ENCODE measurements around the gene SOHLH1.

Gene SOHLH1

DNA sequence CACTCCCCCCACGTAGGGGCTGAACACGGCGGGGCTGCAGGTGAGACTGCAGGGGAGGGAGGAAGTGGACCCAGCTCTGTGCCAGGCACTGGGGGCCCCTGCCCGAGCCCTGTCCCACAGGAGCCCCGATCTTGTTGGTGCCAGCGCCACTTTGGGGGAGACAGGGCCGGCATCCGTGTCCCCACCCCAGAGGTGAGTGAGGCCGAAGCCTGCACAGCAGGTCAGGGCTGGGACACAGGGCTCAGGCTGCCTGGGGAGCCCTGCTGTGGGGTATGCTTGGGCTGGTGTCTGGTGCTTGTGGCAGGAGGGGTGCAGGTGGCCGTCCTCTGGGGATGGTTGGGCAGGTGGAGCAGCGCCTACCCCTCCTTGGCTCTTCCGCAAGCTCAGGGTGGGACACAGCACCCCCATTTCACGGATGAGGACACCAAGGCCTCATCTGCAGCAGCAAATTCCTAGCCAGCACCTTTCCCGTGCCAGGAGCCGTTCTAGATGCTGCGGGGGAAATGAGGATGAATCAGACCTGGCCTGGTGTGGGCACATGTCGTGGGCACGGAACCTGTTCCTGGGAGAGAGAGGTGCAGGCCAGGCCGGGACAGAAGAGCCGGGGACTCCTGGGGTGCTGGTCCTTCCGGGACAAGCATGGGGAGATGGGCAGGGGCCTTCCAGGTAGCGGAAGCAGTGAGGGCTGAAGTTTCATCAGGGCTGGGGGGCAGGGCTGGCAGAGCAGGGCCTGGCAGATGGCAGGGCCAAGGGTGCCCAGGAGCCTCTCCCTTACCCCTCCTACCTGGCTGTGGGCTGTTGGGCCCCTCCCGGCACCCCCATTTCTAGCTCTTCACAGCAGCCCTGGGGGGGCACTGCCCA is 37.9 kb upstream of the SOHLH1 start:
- H3K36me3 Mint-ChIP-seq: no peaks in the 10 kb centered on the region
- no peak overlapping the region for H3K4me3 Mint-ChIP-seq
- H3K4me1 Mint-ChIP-seq: no peaks in the 10 kb centered on the region
- no peaks in the 10 kb centered on the region for H3K9me3 Mint-ChIP-seq
- H3K27me3 Mint-ChIP-seq: peaks cover 8% of the 10 kb centered on the region
- H3K27ac Mint-ChIP-seq: no peak overlapping the region

DNA sequence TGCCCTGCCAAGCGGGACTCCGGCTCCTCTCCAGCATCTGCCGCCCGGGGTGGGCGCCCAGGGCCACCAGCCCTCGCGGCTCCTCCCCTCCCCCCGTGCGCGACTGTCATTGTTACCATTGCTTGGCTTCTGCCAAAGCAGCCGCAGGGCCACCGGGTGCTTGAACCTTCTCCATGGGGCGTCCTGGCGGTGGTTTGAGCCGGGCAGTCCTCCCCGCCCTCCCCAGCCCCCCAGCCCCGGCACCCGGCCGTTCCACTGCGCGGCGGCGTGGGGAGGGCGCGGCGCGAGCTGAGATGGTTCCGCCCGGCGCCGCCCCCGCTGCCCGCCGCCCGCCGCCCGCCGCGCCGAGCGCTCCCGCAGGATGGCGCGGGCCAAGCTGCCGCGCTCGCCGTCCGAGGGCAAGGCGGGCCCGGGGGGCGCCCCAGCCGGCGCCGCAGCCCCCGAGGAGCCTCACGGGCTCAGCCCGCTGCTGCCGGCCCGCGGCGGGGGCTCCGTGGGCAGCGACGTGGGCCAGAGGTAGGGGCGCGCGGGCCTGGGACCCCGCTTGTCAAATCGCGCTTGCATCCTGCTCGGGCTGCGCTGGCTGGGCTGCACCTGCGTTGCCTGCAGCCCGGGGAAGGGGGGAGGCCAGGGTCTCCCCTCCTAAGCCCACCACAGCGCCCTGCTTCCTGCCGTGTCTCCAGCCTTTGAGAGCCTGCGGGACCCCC is 37.1 kb upstream of the SOHLH1 start:
- Mint-ChIP-seq H3K27me3 (peaks cover 8% of the 10 kb centered on the region), H3K9me3 (no peaks in the 10 kb centered on the region), H3K4me1 (no peaks in the 10 kb centered on the region), H3K36me3 (no peaks in the 10 kb centered on the region), H3K27ac (no peak overlapping the region), H3K4me3 (no peak overlapping the region)

DNA sequence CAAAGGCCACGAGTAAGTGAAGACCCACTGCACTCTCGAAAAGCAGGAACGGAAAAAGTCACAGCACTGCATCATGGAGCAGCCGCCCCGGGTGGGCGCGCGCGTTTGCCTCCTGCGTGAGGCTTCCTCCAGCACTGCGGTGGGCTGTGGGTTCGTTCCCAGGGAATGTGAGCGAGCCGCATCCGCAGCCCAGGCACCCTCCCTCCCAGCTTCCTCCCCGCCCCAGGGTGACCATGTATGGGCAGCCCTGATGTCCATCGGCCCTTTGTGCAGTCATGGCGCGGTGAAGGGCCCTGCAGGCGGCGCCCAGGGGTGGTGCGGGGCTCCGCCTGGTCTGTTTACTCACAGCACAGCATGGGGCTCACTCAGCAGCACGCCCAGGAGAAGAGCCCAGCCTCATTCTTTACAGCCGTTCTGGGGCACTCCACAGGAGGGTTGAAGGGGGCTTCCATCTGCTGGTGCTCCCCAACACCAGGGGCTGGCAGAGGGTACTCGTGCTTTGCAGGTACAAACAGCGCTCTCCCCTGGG is 35.4 kb upstream of the SOHLH1 start:
- no peak overlapping the region for H3K27ac Mint-ChIP-seq
- peaks cover 4% of the 10 kb centered on the region for H3K9me3 Mint-ChIP-seq
- peaks cover 11% of the 10 kb centered on the region for H3K27me3 Mint-ChIP-seq
- no peaks in the 10 kb centered on the region for H3K36me3 Mint-ChIP-seq
- H3K4me1 Mint-ChIP-seq: no peaks in the 10 kb centered on the region
- no peak overlapping the region for H3K4me3 Mint-ChIP-seq

DNA sequence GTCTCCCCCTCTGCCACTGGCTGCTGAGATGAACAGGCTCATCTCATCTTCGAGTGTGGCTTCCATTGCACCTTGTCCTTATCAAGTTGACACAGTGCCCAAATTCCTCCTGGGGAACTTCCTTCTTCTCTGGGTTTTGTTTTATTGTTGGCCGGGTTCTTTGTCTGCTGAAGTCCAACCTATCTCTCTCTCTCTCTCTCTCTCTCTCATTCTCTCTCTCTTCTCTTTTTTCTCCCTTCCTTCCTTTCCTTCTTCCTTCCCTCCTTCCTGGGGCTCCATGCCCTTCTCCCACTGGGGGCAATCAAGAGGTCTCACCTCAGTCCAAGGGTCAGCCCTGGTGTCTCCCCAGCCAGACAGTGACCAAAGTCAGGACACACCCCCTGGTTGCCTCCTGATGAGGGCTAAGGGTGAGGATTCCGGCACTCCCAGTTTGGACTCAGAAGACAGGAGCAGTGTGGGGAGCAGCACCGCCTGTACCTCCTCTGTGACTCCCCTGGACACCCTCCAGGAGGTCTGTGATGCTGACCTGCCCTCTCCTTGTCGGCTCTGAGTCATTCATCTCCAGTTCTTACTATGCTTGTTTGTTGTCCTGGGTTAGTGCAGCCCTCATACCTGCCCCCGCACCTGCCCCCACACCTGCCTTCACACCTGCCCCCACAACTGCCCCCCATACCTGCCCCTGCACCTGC is 33.4 kb upstream of the SOHLH1 start:
- Mint-ChIP-seq H3K4me3 (no peak overlapping the region), H3K4me1 (no peaks in the 10 kb centered on the region), H3K27me3 (peaks cover 9% of the 10 kb centered on the region), H3K36me3 (no peaks in the 10 kb centered on the region), H3K27ac (no peak overlapping the region), H3K9me3 (peaks cover 4% of the 10 kb centered on the region)

DNA sequence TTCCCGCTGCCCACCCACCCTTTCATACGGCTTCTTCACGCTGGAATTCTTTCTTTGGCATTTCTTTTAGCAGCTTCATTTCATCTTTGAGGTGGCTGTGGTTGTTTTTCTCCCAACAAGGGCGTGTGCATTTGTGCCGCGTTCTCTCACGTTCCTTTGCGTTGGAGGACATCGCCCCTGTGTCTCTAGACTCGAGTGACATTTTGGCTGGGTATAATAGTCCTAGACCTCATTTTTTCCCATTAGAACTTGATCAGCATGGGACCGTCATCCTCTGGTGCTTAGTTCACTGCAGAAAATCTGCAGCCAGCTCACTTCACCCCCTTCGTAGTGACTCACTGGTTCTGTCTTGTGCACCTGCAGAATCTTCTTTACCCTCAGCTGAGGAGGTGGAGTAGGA is 32.2 kb upstream of the SOHLH1 start:
- Mint-ChIP-seq H3K27ac (no peak overlapping the region), H3K36me3 (no peaks in the 10 kb centered on the region), H3K4me3 (no peak overlapping the region), H3K27me3 (peaks cover 5% of the 10 kb centered on the region), H3K9me3 (peaks cover 4% of the 10 kb centered on the region), H3K4me1 (no peaks in the 10 kb centered on the region)

DNA sequence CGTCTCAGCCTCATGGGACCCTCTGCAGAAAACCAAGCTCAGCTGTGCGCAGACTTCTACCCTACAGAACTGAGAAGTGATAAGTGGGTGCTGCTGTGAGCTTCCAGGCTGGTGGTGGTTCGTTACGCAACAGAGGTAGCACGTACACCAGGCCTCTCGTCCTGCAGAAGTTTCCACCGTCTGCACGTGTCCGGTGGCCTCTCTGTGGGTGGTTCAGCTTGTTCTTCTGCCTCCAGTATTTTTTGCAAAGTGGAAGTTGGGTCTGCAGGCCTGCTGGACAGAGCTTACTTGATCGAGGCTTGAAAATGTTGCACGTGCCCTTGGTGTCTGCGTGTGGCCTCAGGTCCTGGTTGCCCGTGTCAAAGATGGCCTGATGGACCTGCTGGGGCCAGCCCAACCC is 30.2 kb upstream of the SOHLH1 start:
- Mint-ChIP-seq H3K27ac (no peak overlapping the region), H3K4me1 (no peaks in the 10 kb centered on the region), H3K27me3 (peaks cover 8% of the 10 kb centered on the region), H3K36me3 (no peaks in the 10 kb centered on the region), H3K4me3 (no peak overlapping the region), H3K9me3 (peaks cover 4% of the 10 kb centered on the region)

DNA sequence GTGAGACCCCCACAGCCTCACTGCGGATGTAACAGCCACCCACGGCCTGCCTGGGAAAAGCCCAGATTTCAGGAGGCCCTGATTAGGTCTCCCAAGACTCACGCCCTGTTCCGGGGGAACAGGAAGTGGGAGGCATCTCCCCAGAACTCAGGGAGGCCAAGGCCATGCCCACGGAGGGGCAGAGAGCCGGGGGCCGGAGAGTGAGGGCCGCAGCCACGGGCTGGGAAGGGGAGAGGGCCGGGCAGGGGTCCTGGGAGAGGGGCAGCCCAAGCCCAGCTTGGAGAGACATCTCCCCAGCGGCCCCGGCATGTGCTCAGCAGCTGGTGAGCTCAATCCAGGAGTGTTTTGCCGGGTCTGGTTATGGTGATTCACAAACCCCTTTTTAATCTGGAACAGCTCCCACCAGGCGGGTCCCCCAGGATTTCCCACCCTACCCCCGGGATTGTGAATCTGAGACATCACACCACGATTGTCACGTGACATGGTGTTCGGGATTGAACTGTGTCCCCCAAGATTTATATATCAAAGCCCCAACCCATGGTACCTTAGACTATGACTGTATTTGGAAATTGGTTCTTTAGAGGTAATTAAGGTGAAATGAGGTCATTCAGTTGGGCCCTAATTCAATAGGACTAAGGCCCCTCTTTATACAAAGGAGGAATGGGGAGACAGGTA is 29.3 kb upstream of the SOHLH1 start:
- no peaks in the 10 kb centered on the region for H3K36me3 Mint-ChIP-seq
- H3K27ac Mint-ChIP-seq: no peak overlapping the region
- H3K4me3 Mint-ChIP-seq: no peak overlapping the region
- no peaks in the 10 kb centered on the region for H3K4me1 Mint-ChIP-seq
- H3K9me3 Mint-ChIP-seq: peaks cover 4% of the 10 kb centered on the region
- peaks cover 6% of the 10 kb centered on the region for H3K27me3 Mint-ChIP-seq

DNA sequence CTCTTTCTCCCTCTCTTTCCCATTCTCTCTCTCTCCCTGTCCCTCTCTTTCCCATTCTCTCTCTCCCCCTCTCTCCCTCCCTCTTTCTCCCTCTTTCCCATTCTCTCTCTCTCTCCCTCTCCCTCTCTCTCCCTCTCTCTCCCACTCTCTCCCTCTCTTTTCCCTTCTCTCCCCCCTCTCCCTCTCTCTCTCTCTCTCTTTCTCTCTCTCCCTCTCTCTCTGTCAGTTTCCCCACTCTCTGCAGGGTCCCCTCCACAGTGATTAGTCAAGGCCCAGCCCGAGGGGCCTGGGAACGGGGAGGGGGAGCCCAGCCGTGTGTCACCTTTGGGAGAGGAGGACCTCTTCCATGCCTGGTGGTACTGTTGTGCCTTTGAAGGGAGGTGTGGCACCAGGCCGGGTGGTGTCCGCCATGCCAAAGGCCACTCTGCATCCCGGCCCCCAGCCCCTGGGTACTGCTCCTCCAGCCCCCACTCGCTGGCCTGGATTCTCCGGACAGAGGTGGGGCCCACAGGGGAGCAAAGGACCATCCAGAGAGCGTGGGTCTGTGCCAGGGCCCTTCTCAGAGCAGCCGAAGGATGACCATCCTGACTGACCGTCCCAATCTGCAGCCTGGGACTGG is 28.1 kb upstream of the SOHLH1 start:
- Mint-ChIP-seq H3K36me3 (no peaks in the 10 kb centered on the region), H3K9me3 (peaks cover 4% of the 10 kb centered on the region)

DNA sequence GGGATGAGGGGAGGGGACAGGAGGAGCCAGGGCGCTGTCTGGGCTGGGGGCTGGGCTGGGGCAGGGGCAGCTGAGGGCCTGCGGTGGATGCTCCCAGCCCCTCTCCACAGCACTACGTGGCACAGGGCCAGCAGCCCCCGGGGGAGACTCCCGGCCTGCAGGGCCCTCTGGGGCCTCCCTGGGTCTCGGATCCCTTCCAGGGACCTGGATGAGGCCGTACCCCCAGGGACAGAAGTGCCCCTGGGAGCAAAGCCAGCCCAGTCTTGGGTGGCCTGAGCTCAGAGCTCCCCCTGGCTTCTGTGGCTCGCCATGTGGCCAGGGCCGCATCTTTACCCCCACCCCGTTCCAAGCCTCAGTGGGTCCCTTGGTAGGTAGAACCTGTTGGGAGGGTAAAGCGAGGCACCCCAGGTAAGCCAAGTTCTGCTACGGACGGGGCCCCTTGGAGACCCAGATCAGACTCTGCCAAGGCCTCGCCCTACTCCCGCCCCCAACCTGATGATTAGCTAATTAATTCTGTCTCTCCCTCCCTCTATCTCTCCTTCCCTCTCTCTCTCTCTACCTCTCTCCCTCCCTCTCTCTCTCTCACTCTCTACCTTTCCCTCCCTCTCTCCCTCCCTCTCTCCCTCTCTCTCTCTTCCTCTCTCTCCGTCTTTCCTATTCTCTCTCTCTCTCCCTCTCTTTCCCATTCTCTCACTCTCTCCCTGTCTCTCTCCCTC is 27.0 kb upstream of the SOHLH1 start:
- Mint-ChIP-seq H3K4me1 (no peaks in the 10 kb centered on the region), H3K36me3 (no peaks in the 10 kb centered on the region), H3K27me3 (peaks cover 5% of the 10 kb centered on the region), H3K27ac (no peak overlapping the region), H3K4me3 (no peak overlapping the region), H3K9me3 (peaks cover 4% of the 10 kb centered on the region)

More for the DNA sequence above, 28.1 kb upstream of the SOHLH1 start:
- Mint-ChIP-seq H3K4me1 (no peaks in the 10 kb centered on the region), H3K27ac (no peak overlapping the region), H3K4me3 (no peak overlapping the region), H3K27me3 (peaks cover 5% of the 10 kb centered on the region)

DNA sequence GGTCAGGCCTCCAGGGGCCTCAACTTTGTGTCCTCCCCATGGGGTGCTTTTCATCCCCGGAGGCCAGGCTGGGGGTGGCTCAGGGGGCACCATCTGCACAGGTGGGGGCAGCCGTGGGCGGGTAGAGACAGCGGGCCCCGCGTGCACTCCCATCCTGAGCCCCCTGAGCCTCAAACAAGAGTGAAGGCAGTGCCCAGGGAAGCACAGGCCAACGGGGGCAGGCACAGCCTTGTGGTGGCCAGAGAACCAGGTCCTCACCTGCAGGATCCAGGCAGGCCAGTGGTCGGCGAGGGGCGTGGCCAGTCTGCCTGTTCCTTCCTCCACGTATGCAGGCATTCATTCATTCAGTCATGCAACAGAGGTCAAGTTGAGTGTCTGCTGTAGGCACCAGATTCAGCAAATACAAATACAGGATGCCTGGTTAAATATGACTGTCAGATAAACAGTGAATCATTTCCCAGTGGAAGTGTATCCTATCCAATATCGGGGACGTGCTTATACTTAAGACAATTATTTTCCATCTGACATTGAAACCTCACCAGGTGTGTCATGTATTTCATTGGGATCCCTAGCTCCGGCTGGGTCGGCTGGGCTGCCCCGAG is 25.0 kb upstream of the SOHLH1 start:
- H3K36me3 Mint-ChIP-seq: no peaks in the 10 kb centered on the region
- no peaks in the 10 kb centered on the region for H3K4me1 Mint-ChIP-seq
- no peak overlapping the region for H3K27ac Mint-ChIP-seq
- H3K27me3 Mint-ChIP-seq: peaks cover 3% of the 10 kb centered on the region
- no peaks in the 10 kb centered on the region for H3K9me3 Mint-ChIP-seq
- H3K4me3 Mint-ChIP-seq: no peak overlapping the region

DNA sequence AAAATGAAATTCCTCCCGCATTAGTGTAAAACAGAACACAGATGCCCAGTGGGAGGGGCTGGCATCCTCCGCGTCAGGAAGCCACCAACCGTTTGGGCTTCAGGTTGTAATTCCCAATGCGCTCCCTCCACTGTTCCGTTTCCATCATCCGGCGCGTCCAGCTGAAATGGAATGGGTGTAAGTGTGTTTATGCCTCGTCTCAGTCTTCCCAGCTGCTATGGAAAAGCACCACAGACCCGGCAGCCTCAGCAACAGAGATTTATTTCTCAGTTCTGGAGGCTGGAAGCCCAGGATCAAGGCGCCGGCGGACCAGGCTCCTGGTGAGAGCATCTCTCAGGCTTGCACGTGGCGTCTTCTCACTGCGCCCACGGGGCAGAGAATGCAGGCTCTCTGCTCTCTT is 23.1 kb upstream of the SOHLH1 start:
- Mint-ChIP-seq H3K4me1 (no peaks in the 10 kb centered on the region), H3K36me3 (no peaks in the 10 kb centered on the region), H3K27ac (no peak overlapping the region)

DNA sequence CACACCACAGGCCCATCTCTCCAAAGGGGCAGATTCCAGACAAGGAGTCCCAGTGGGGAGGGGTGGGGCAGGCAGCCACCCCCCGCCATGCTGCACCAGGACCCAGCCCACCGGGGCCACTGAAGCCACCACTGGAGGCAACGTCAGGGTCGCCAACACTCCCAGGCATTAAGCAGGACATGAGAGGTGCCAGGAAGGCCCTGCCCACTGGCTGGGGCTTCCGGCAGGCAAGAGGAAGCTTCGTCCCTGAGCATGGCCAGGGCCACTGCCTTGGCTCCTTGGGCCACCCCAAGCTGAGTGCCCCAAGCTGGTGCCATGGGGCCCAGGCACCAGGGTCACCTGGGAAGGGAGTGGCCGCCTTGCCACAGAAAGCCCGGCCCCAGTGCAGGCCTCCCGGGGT is 20.2 kb upstream of the SOHLH1 start:
- Mint-ChIP-seq H3K36me3 (no peaks in the 10 kb centered on the region), H3K4me1 (no peaks in the 10 kb centered on the region), H3K9me3 (no peaks in the 10 kb centered on the region), H3K4me3 (no peak overlapping the region), H3K27ac (no peak overlapping the region), H3K27me3 (peaks cover 15% of the 10 kb centered on the region)

More for the DNA sequence above, 23.1 kb upstream of the SOHLH1 start:
- peaks cover 8% of the 10 kb centered on the region for H3K27me3 Mint-ChIP-seq
- no peaks in the 10 kb centered on the region for H3K9me3 Mint-ChIP-seq
- H3K4me3 Mint-ChIP-seq: no peak overlapping the region

DNA sequence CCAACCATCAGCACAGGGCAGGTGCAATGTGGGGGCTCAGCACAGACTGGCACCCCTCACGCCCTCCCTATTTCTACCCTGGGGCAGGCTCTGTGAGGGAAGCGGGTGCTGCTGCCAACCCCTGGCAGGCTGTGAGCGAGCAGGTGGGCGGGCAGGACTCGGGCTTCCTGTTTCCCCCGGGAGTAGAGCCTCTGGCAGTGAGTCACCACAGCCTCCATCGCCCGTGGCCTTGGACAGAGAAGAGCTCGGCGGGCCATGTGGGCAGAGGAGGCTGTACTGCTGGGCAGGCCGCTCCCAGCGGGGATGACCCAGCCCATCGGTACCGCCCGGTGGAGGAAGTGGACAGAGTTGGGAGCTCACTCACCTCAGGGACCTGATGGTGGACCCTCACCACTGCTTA is 19.3 kb upstream of the SOHLH1 start:
- no peaks in the 10 kb centered on the region for H3K36me3 Mint-ChIP-seq
- H3K27ac Mint-ChIP-seq: no peak overlapping the region
- no peak overlapping the region for H3K4me3 Mint-ChIP-seq
- H3K27me3 Mint-ChIP-seq: peaks cover 17% of the 10 kb centered on the region
- no peaks in the 10 kb centered on the region for H3K4me1 Mint-ChIP-seq
- no peaks in the 10 kb centered on the region for H3K9me3 Mint-ChIP-seq

DNA sequence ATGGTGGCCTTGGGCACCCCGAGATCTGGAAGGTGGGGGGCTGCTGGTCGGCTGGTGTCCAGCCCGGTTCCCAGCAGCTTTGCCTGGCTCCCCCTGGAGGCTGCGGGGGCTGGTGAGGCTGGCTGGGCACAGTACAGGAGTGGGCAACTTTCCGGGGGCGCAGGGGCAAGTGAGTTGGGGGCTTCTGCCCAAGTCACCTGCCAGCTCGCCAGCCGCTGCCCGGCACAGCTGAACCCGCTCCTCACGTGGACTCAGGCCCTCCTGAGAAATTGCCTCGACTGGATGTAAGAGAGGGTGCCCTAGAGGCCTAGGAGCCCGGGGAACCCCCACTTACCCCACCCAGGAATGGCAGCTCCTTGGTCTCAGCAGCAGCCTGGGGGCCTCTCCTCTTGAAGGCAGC is 18.1 kb upstream of the SOHLH1 start:
- H3K27ac Mint-ChIP-seq: no peak overlapping the region

More for the DNA sequence above, 18.1 kb upstream of the SOHLH1 start:
- Mint-ChIP-seq H3K4me3 (no peak overlapping the region), H3K4me1 (no peaks in the 10 kb centered on the region), H3K9me3 (no peaks in the 10 kb centered on the region), H3K27me3 (peaks cover 17% of the 10 kb centered on the region), H3K36me3 (no peaks in the 10 kb centered on the region)

All from activated naive CD4-positive, alpha-beta T cell treated with anti-CD3 and anti-CD28 coated beads, Interleukin-2, amount 50 U/mL, for 24 hours (primary cell).